DMS79 (cell line): ENCODE results near the gene IARS2.
"Not testable (repeated sequence)": the region's sequence is repeated elsewhere in the genome, so short reads cannot be mapped to it uniquely, and the experiment has no call there.

Source experiments
- DNase-seq: peaks from one replicate; lab custom pipeline; 2025; lab: John Stamatoyannopoulos, UW

Gene IARS2

DNA sequence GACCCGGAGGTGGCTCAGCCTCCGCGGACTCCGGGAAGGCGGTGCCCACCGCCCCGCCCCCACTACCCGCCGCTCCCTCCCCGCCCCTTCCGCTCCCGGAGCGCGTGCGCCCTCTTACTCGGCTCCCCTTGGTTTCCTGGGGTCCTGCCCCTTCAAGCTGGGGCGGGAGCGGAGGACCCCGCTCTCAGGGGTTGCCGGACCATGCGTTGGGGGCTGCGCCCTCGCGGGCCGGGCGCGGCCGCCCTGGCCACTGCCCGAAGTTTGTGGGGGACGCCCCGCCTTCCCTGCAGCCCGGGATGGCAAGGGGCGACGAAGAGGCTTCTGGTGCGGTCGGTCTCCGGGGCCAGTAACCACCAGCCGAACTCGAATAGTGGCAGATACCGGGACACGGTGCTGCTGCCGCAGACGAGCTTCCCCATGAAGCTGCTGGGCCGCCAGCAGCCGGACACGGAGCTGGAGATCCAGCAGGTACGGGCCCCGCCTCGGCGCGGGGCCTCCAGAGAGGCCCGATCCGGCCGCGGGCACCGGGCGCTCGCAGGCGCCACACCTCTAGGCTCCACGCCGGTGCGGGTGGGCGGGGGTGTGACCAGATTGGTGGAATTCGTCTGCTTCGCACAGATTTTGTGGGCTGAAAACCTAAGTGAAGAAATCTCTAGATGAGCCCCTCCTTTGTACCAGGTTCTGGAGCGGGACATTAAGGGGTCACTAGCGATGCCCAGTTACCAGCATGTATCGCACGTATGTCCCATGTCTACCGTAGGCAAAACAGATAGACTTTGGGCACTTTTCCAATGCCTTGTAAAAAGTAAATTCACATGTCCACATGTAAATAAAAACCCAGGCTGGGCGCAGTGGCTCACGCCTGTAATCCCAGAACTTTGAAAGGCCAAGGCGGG lies at the start of gene IARS2:
Gene IARS2 (plus strand): TSS at position 117 of the 896 bp plus-strand sequence. CDS start 85 bp downstream, at position 202.
- DNase-seq: peak; percentile 78

DNA sequence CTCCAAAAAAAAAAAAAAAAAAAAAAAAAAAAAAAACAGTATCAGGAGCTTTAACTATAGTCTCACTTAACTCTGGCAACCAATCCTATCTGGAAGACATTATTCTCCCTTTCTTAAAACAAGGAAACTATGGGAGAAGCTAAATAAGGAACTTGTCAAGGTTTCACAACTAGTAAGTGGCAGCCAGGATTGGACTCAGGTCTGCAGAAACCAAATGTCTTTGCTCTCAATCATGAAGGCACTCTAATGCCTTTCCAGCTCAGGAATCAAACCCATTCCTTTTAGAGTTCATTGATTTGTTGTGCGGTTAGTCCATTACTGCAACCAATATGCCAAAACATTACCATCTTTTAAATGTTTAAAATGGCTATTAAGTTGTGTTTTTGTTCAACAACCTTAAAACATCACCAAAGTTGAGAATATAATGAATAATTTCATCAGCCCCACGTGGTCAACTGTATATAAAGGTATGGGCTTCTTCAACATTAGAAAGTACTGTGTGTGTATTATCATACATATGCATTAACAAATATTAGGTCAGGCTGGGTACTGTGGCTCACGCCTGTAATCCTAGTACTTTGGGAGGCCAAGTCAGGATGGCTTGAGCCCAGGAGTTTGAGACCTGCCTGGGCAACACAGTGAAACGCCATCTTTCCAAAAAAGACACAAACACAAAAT lies 49.1 kb upstream of the IARS2 start:
- no peak for DNase-seq

- no peak for DNase-seq
Measured at GRCh38 chr1:220045356-220046051, 48.4 kb upstream of the IARS2 start.

GRCh38 chr1:220046052-220046930 lies 47.6 kb upstream of the IARS2 start, which contains the start of gene EPRS1:
Gene EPRS1 (minus strand): TSS chr1:220046505. CDS start chr1:220046388, 117 bp downstream.
- peak; percentile 97 for DNase-seq

- no peak for DNase-seq
Measured at GRCh38 chr1:220056374-220056773, 37.6 kb upstream of the IARS2 start.

DNA sequence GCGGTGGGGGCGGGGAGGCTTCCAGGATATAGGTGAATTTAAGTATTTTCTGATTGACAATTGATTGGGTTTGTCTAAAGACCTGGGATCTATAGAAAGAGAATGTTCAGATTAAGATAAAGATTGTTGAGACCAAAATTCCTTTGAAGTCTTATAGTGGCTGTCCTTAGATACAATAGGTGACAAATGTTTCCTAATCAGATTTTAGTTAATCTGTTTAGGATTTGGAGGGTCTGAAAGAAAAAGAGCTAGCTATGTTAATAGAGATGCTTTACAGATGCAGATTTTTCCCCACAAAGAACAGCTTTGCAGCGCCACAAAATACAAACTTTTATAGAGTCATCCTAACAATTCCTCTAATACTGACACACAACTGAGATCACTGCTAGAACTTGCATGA lies 33.1 kb upstream of the IARS2 start:
- no peak for DNase-seq

GRCh38 chr1:220062629-220063028 lies 31.3 kb upstream of the IARS2 start:
- no peak for DNase-seq

DNA sequence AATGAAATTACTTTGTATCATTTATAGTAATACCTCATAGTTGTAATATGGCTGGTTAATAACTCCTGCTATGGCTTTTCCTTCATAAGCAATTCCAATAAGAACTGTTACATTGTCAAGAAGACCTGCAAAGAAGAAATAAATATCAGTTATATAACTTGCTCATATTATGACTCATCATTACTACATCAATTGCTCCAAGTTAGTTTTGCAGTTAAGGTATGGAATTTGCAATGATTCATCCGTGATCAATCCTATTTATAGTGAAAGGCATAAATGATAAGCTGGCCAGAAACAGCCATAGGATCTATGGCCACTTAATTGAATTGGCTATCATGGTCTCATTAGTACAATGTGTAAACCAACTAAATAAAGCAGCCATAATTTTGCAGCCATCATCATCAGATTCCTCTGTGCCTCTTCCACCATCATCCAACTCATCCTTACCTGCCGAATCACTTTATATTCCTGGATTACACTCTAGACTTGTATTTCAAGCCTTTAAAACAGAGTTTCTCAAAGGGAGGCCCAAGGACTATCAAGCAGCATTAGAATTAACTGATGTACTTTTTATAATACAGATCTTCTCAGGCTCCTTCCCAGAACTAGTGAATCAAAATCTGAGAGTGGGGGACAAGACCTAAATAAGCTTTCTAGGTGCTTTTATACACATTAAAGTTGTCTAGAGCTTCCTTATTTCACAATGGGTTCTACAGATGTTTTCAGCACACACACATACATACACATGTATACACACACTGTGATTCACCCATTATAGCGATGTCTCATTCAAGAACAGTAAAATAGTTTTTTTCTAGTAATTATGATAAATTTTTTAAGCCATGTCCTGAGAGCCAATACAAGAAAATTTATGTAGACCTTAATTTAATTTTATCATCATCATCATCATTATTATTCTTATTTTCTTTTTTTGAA lies 26.4 kb upstream of the IARS2 start:
- no peak for DNase-seq

- no peak for DNase-seq
Measured at GRCh38 chr1:220076861-220077762, 16.8 kb upstream of the IARS2 start.

DNA sequence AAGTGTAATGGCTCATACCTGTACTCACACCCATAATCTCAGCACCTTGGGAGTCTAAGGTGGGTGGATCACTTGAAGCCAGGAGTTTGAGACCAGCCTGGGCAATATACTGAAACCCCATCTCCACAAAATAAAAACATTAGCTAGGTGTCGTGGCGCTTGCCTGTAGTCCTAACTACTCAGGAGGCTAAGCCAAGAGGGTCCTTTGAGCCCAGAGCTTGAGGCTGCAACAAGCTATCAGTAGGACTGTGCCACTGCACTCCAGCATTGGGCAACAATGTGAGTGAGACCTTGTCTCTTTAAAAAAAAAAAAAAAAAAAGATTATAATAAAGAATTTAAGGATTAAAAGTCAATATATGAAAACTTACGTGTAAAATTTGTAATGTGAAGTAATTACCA lies 16.0 kb upstream of the IARS2 start:
- no peak for DNase-seq

DNA sequence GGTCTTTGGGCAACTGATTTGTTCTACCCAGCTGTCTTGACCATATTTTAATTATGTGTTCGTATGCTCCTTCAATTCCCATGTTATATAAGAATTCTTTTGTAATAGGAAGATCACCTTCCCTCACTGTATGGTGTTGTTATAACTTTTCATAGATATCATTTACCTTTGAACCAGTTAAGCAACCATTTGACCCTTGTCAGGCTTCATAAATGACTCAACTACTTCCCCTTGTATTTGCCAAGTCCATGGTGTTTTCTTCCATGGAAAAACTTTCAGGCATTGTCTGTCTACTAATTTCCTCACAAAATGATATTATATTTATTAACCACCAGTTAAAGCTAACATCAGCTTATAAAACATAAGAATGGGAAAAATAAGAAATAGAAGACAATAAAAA lies 9.5 kb upstream of the IARS2 start:
- DNase-seq: no peak

DNA sequence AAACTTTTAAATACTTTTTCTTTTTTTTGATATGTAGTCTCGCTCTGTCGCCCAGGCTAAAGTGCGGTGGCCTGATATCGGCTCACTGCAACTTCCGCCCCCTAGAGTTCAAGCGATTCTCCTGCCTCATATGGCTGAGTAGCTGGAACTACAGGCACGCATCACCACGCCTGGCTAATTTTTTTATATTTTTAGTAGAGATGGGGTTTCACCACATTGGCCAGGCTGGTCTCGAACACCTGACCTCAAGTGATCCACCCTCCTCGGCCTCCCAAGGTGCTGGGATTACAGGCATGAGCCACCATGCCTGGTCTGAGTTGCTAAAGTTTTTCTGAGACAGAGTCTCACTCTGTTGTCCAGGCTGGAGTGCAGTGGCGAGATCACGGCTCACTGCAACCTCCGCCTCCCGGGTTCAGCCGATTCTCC lies 7.7 kb upstream of the IARS2 start:
- DNase-seq: not testable (repeated sequence)

DNA sequence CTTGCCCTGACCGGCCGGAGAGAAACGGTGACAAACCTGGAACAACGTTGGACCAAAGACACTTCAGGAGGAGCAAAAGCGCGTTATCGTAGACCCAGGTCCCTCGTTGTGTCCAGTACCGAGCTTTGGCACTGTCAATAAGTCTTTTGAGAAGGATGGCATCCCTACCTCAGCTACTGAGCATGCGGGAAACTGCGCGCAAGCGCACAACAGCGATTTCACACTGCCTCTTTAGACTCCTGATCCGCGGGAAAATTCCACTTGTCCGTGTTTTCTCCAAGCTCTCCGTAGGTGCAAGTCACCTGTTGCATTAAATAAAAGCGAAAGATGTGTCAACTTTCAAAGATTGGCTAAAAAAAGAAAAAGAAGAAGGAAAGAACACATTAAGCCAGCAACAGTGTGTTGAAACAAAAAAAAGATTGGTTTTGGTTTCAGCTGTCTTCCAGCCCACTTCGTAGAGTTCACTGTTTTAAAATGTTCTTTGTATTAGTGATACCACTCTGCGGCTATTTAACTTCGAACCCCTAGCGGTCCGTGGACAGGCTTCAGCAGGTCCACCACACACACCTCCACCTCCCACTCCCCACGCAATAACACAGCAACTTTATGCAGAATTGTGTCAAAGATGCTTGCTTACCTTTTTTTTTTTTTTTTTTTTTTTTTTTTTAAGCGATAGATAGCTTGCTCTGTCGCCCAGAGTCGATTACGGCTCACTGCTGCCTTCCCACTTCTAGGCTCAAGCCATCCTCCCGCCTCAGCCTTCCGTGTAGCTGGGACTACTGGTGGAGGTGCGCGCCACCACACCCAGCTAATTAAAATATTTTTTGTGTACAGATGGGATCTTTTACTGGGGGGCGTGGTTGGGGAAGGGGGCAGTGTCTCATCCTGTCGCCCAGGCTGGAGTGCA lies 4.0 kb upstream of the IARS2 start, which contains the start of gene BPNT1:
Gene BPNT1 (minus strand): TSS at position 139 of the 907 bp plus-strand sequence. CDS start 9,942 bp downstream, outside the sequence.
- DNase-seq: peak; percentile 88

GRCh38 chr1:220092694-220093093 lies 1.2 kb upstream of the IARS2 start:
- DNase-seq: no peak

- no peak for DNase-seq
Measured at GRCh38 chr1:220093361-220094015, 444 bp upstream of the IARS2 start.

DNA sequence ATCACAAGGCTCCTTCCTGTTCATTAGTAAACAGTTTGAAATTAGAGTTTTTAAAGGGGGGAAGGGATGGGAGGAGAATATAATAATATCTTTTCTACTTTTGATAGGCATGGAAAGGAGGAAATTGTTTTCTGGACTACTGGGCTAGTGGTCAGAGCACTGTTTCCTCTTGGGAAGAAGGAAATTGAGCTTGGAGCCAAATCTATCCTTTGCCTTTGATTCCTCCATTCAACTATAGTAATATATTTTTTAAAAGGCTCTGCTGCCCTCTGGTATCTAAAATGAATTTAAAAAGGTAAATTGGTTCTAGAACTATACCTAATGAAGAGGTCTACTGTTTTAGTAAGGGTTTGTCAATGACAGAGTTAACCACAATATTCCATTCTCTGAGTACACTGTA lies 5.9 kb downstream of the IARS2 start:
- no peak for DNase-seq

GRCh38 chr1:220110473-220110872 lies 16.5 kb downstream of the IARS2 start:
- not testable (repeated sequence) for DNase-seq
